Ovary (tissue), 3 donors: ENCODE measurements around the gene DCAF8L1.

Experiments
- CTCF ChIP-seq, 3 donors: fragments of 450-650 bp in 2 of 3; fragments of 200-600 bp in 1 of 3; IDR thresholded peaks; one replicate each; pipeline versions ENCODE4 v1.5.1 to v1.8.0; 2016 to 2022; ENCODE audit warnings: antibody characterized with exemption in 3 of 3, mild to moderate bottlenecking in 1 of 3
- EP300 ChIP-seq: sonication (generic); formaldehyde crosslinking; IDR thresholded peaks from one replicate; pipeline ENCODE4 v1.6.1; 2017; ENCODE audit warnings: antibody characterized with exemption
- POLR2A ChIP-seq: fragments of 450-650 bp; IDR thresholded peaks from one replicate; pipeline ENCODE4 v1.6.1; 2017; ENCODE audit warnings: antibody characterized with exemption, mild to moderate bottlenecking, moderate library complexity
- donor health status: DM: no; HTN: no; CAD: no.

GRCh38 chrX:28016823-28017222 is 35.6 kb upstream of the DCAF8L1 start:
- TF ChIP-seq POLR2A, result no peak
- TF ChIP-seq CTCF (IDR thresholded peaks at IDR 0.05), result no peak
- no peak for TF ChIP-seq EP300
